ENCODE data around the gene SLC39A2.

The SLC39A2 gene

GRCh38 chr14:20989787-20990600, 9.1 kb upstream of the SLC39A2 start, which contains the start of gene METTL17 (continued):
- TF ChIP-seq ZBTB49 (tag by site-specific recombination; IDR thresholded peaks at IDR 0.05; ENCODE audit: low read depth) = no peak
- no peak for TF ChIP-seq ZNF157 (tag by site-specific recombination; IDR thresholded peaks at IDR 0.05)
- no peak; the same call in 1 of the 2 replicates for TF ChIP-seq ZNF623 (tag by site-specific recombination; IDR thresholded peaks at IDR 0.05)
- no peak for TF ChIP-seq ZNF48 (tag by site-specific recombination; IDR thresholded peaks at IDR 0.05)
- peak; percentile 39; the same call in 1 of the 2 replicates for TF ChIP-seq ZBTB21 (tag by site-specific recombination; IDR thresholded peaks at IDR 0.05)
- TF ChIP-seq HIC1 (tag by site-specific recombination; IDR thresholded peaks at IDR 0.05) = no peak
- TF ChIP-seq TRIM28 (IDR thresholded peaks at IDR 0.05; ENCODE audit: borderline replicate concordance, low read length) = no peak
- no peak for TF ChIP-seq ZNF416 (tag by site-specific recombination; IDR thresholded peaks at IDR 0.05)
- TF ChIP-seq SP3 (tag by site-specific recombination; IDR thresholded peaks at IDR 0.05) = peak; percentile 84
- TF ChIP-seq KLF16 (tag by site-specific recombination; IDR thresholded peaks at IDR 0.05) = 0 out of 2 replicates have a peak, but pooled peaks have one; percentile 62
- TF ChIP-seq KLF10 (tag by site-specific recombination; IDR thresholded peaks at IDR 0.05) = no peak

GRCh38 chr14:20996521-20996920, 2.6 kb upstream of the SLC39A2 start:
- H3K27ac ChIP-seq (ENCODE audit: extremely low read depth, low read depth, low read length) = no peak overlapping the region
- ChIA-PET CTCF (interaction anchor here (0.8 to 5.4 kb wide), 2 partner anchors 18 to 26 kb away, joined by 4 to 35 read pairs; no protein-coding TSS in a partner anchor), POLR2A (interaction anchor here (1.0 kb wide), 1 partner anchor 26 kb away, joined by 3 read pairs; no protein-coding TSS in a partner anchor)
- H3K9me3 ChIP-seq (ENCODE audit: control insufficient read depth, insufficient read depth, low read depth, low read length) = no peaks in the 10 kb centered on the region
- no peaks in the 10 kb centered on the region for H3K4me1 ChIP-seq (ENCODE audit: control insufficient read depth, insufficient read depth, low read length)
- TF ChIP-seq ZNF175 (tag by site-specific recombination; IDR thresholded peaks at IDR 0.05) (no peak), ZFP41 (tag by site-specific recombination; IDR thresholded peaks at IDR 0.05; ENCODE audit: borderline replicate concordance) (no peak), ZNF488 (tag by site-specific recombination; IDR thresholded peaks at IDR 0.05) (no peak), ZNF138 (tag by site-specific recombination; IDR thresholded peaks at IDR 0.05; ENCODE audit: borderline replicate concordance) (no peak), ZNF580 (tag by site-specific recombination; IDR thresholded peaks at IDR 0.05) (no peak), ZNF558 (tag by site-specific recombination; IDR thresholded peaks at IDR 0.05) (no peak), ZNF623 (tag by site-specific recombination; IDR thresholded peaks at IDR 0.05) (no peak), ZBTB48 (tag by site-specific recombination; IDR thresholded peaks at IDR 0.05) (no peak), PRDM6 (tag by site-specific recombination; IDR thresholded peaks at IDR 0.05) (no peak), ZNF548 (tag by site-specific recombination; IDR thresholded peaks at IDR 0.05) (no peak), ZNF654 (tag by site-specific recombination; IDR thresholded peaks at IDR 0.05; ENCODE audit: low read depth) (no peak), ZFP69B (tag by site-specific recombination; IDR thresholded peaks at IDR 0.05) (no peak), ZNF433 (tag by site-specific recombination; IDR thresholded peaks at IDR 0.05; ENCODE audit: low read depth) (no peak), ZNF341 (tag by site-specific recombination; IDR thresholded peaks at IDR 0.05; ENCODE audit: low read depth) (no peak), ZBTB8A (tag by site-specific recombination; IDR thresholded peaks at IDR 0.05) (no peak), ZNF398 (tag by site-specific recombination; IDR thresholded peaks at IDR 0.05) (no peak), ZNF155 (tag by site-specific recombination; IDR thresholded peaks at IDR 0.05) (no peak), ZNF324 (tag by site-specific recombination; IDR thresholded peaks at IDR 0.05) (no peak)
- H3K36me3 ChIP-seq (ENCODE audit: control insufficient read depth in 2 of 2, insufficient read depth in 1 of 2, low read length in 2 of 2) = peaks cover 55 to 64% of the 10 kb centered on the region in 2 experiments
- no peak overlapping the region for H3K4me3 ChIP-seq (ENCODE audit: low read depth, low read length)
